K562 (cell line): ENCODE data around the gene C16orf95. TPM values are rescaled to one million over a fixed set of nuclear protein-coding genes. Genes with fewer than 3 reads are reported as not detected.

ENCODE experiments used
- AFF1 ChIP-seq, 2 experiments: fragments of 450-650 bp; IDR thresholded peaks; 2 replicates each; pipeline ENCODE4 v1.6.1; 2018; ENCODE audit warnings: mild to moderate bottlenecking in 2 of 2, low read depth in 1 of 2; ENCODE audit not compliant: partially characterized antibody in 2 of 2
- DLX4 ChIP-seq: fragments of 250-450 bp; sonication (Bioruptor Pico); IDR thresholded peaks from 2 replicates; pipeline ENCODE4 v1.6.1; 2021; ENCODE audit warnings: mild to moderate bottlenecking
- ETV1 ChIP-seq: fragments of 450-650 bp; conservative IDR thresholded peaks from 2 replicates; pipeline ENCODE4 v1.6.1; 2016; ENCODE audit warnings: missing genetic modification characterization, control low read depth, low read depth, missing compliant biosample characterization
- MGA ChIP-seq: fragments of 450-650 bp; IDR thresholded peaks from 2 replicates; pipeline ENCODE4 v1.6.1; 2016; ENCODE audit warnings: mild to moderate bottlenecking, moderate library complexity
- RNF2 ChIP-seq: sonication (generic); IDR thresholded peaks from 2 replicates; pipeline ENCODE4 v1.6.1; 2016
- ZBTB11 ChIP-seq, 3 experiments: fragments of 200-800 bp in 1 of 3; fragments of 250-450 bp in 1 of 3; fragments of 450-650 bp in 1 of 3; sonication (Bioruptor Pico) in 1 of 3; sonication (Bioruptor generic) in 1 of 3; formaldehyde crosslinking in 1 of 3; IDR thresholded peaks; 2 replicates each; pipeline versions ENCODE4 v1.6.1 to v1.8.0; 2016 to 2022; ENCODE audit warnings: mild to moderate bottlenecking in 2 of 3, missing genetic modification characterization in 2 of 3, missing compliant biosample characterization in 1 of 3, moderate library complexity in 1 of 3
- ZC3H8 ChIP-seq: fragments of 450-650 bp; IDR thresholded peaks from 2 replicates; pipeline ENCODE4 v1.6.1; 2017
- polyA plus RNA-seq, 8 experiments: library from polyadenylated mRNA; depleted of rRNA in 4 of 8; stranded (reverse) in 5 of 8; unstranded in 3 of 8; fragments of >200 nt; fragmentation: Nextera tagmentation in 2 of 8; fragmentation: Illumina TruSeq in 1 of 8; extraction: Ambion mirVana in 2 of 8; extraction: Trizol in 1 of 8; gene quantifications; 2 replicates each; pipeline versions ENCODE4 v1.2.1 to v1.2.3, GENCODE V29; 2011 to 2014; ENCODE audit warnings: inconsistent platforms in 1 of 8, missing spikeins in 1 of 8
- total RNA-seq, 7 experiments: library from RNA; depleted of rRNA in 6 of 7; stranded (reverse); fragments of >200 nt in 6 of 7; fragmentation: Illumina TruSeq in 2 of 7; extraction: Trizol in 2 of 7; gene quantifications; 2 replicates each; pipeline versions ENCODE4 v1.2.1 to v1.2.3, GENCODE V29; 2011 to 2021; ENCODE audit warnings: low replicate concordance in 1 of 7

C16orf95 gene
- total and polyA plus RNA-seq, 9 of the 15 experiments (the other 6 are each of a cell fraction or from before 2014, with no cell fraction given), result 6.5 to 20.5 (median 9.4) TPM

- no peak for TF ChIP-seq ZBTB11 (CRISPR knock-in tag; IDR thresholded peaks at IDR 0.05)
- no peak for TF ChIP-seq ETV1 (tag)
- no peak for TF ChIP-seq RNF2
- no peak for TF ChIP-seq DLX4 (CRISPR knock-in tag)
- no peak for TF ChIP-seq AFF1 (IDR thresholded peaks at IDR 0.05; ENCODE audit: low read depth in 1 of 2, partially characterized antibody in 2 of 2)
- TF ChIP-seq ZC3H8, result no peak
- TF ChIP-seq MGA, result no peak
Measured at GRCh38 chr16:87319997-87320491, 2.9 kb upstream of the C16orf95 start (continued).
